Sigmoid colon (tissue), 7 donors: ENCODE measurements around the gene REELD1. TPM values are rescaled to one million over a fixed set of nuclear protein-coding genes. Genes with fewer than 3 reads are reported as not detected.

Experiments used
- DNase-seq: peaks from one replicate; pipeline ENCODE4 v3.0.0-alpha.2; 2019
- H3K27ac ChIP-seq, 4 donors: fragments of 200-600 bp; sonication (generic); one replicate each; pipeline ENCODE4 v1.5.1; 2016 to 2019; ENCODE audit warnings: mild to moderate bottlenecking in 1 of 4
- H3K27me3 ChIP-seq, 3 donors: fragments of 200-600 bp; sonication (generic); one replicate each; pipeline ENCODE4 v1.5.1; 2019; ENCODE audit warnings: mild to moderate bottlenecking in 1 of 3
- H3K36me3 ChIP-seq, 4 donors: fragments of 200-600 bp; sonication (generic); one replicate each; pipeline ENCODE4 v1.5.1; 2016 to 2019
- H3K4me1 ChIP-seq, 4 donors: fragments of 200-600 bp; sonication (generic); one replicate each; pipeline ENCODE4 v1.5.1; 2017 to 2019
- H3K4me3 ChIP-seq, 4 donors: fragments of 200-600 bp; sonication (generic); one replicate each; pipeline ENCODE4 v1.5.1; 2017 to 2019; ENCODE audit warnings: mild to moderate bottlenecking in 2 of 4, moderate library complexity in 1 of 4
- H3K9me3 ChIP-seq, 4 donors: fragments of 200-600 bp in 3 of 4; sonication (generic) in 3 of 4; one replicate each; pipeline versions ENCODE4 v1.5.1 to v1.6.1; 2013 to 2019
- CTCF ChIP-seq, 4 experiments: fragments of 450-650 bp in 3 of 4; fragments of 200-600 bp in 1 of 4; IDR thresholded peaks; one replicate each; pipeline ENCODE4 v1.5.1; 2016 to 2019; ENCODE audit warnings: antibody characterized with exemption in 4 of 4, mild to moderate bottlenecking in 3 of 4, moderate library complexity in 2 of 4
- EP300 ChIP-seq, 4 donors: sonication (generic); formaldehyde crosslinking; IDR thresholded peaks; one replicate each; pipeline ENCODE4 v1.6.1; 2017; ENCODE audit warnings: antibody characterized with exemption in 4 of 4
- POLR2A ChIP-seq, 2 donors: fragments of 450-650 bp; IDR thresholded peaks; one replicate each; pipeline ENCODE4 v1.6.1; 2016; ENCODE audit warnings: antibody characterized with exemption in 2 of 2, mild to moderate bottlenecking in 2 of 2, moderate library complexity in 2 of 2
- POLR2AphosphoS5 ChIP-seq, 4 donors: sonication (generic); formaldehyde crosslinking; IDR thresholded peaks; one replicate each; pipeline ENCODE4 v1.6.1; 2017; ENCODE audit warnings: antibody characterized with exemption in 4 of 4
- WGBS, 2 donors: extraction: QIAGEN DNeasy Blood & Tissue Kit; methylation state at CpG; one replicate each; pipeline ENCODE4 v1.1.7; 2013; 5-methylcytosine and 5-hydroxymethylcytosine counted together
- intact Hi-C: fragments of 100-400 bp; cut with DNase I; formaldehyde crosslinking; loops from one replicate; pipeline ENCODE4 v1.15.1; 2023
- polyA plus RNA-seq, 3 donors: library from polyadenylated mRNA; stranded (reverse); fragments of 200-250 nt; gene quantifications; one replicate each; pipeline ENCODE4 v1.2.3, GENCODE V29; 2013
- total RNA-seq, 4 donors: library from RNA; depleted of rRNA; stranded (reverse); fragments of >200 nt; gene quantifications; one replicate each; pipeline ENCODE4 v1.1.0, GENCODE V29; 2016
- donor health status: healthy with polysubstance abuse.
- donor health status: Bipolar disorder and iron deficiency.
- donor health status: healthy.

The REELD1 gene
- total and polyA plus RNA-seq, 7 donors = 0.13 to 0.36 TPM; not detected in 5

GRCh38 chr4:146269228-146269653, 54.9 kb downstream of the REELD1 start:
- no peak for DNase-seq
- TF ChIP-seq EP300 (IDR thresholded peaks at IDR 0.05) (no peak), POLR2A (IDR thresholded peaks at IDR 0.05) (no peak), POLR2AphosphoS5 (IDR thresholded peaks at IDR 0.05) (no peak), CTCF (IDR thresholded peaks at IDR 0.05) (no peak)
- 75 to 83% methylated on average over 2 of the region's 2 CpGs for WGBS, 2 donors
- Histone ChIP-seq H3K4me3 (no peak overlapping the region), H3K36me3 (no peaks in the 10 kb centered on the region), H3K27me3 (no peaks in the 10 kb centered on the region), H3K9me3 (no peaks in the 10 kb centered on the region), H3K27ac (no peak overlapping the region), H3K4me1 (no peaks in the 10 kb centered on the region)
- intact Hi-C loops = no loop called here

GRCh38 chr4:146271466-146271865, 57.1 kb downstream of the REELD1 start:
- H3K27me3 ChIP-seq = no peaks in the 10 kb centered on the region
- DNase-seq = no peak
- H3K9me3 ChIP-seq = no peaks in the 10 kb centered on the region
- H3K4me1 ChIP-seq = no peaks in the 10 kb centered on the region
- intact Hi-C loops = no loop called here
- 95 to 98% methylated on average over 3 of the region's 3 CpGs for WGBS, 2 donors
- no peaks in the 10 kb centered on the region for H3K36me3 ChIP-seq
- no peak overlapping the region for H3K27ac ChIP-seq
- no peak for TF ChIP-seq EP300 (IDR thresholded peaks at IDR 0.05)
- H3K4me3 ChIP-seq = no peak overlapping the region

GRCh38 chr4:146273204-146273901, 59.0 kb downstream of the REELD1 start:
- DNase-seq = no peak
- intact Hi-C loops = no loop called here
- no peaks in the 10 kb centered on the region for H3K36me3 ChIP-seq
- H3K4me1 ChIP-seq = no peaks in the 10 kb centered on the region
- no peak for TF ChIP-seq EP300 (IDR thresholded peaks at IDR 0.05)
- no peak for TF ChIP-seq POLR2A (IDR thresholded peaks at IDR 0.05)
- TF ChIP-seq CTCF (IDR thresholded peaks at IDR 0.05) = no peak
- TF ChIP-seq POLR2AphosphoS5 (IDR thresholded peaks at IDR 0.05) = no peak
- 86 to 95% methylated on average over 5 of the region's 5 CpGs for WGBS, 2 donors
- no peaks in the 10 kb centered on the region for H3K27me3 ChIP-seq
- no peak overlapping the region for H3K27ac ChIP-seq
- no peaks in the 10 kb centered on the region for H3K9me3 ChIP-seq
- H3K4me3 ChIP-seq = no peak overlapping the region

- intact Hi-C loops = no loop called here
- Histone ChIP-seq H3K4me3 (no peak overlapping the region), H3K36me3 (no peaks in the 10 kb centered on the region), H3K9me3 (no peaks in the 10 kb centered on the region), H3K27me3 (no peaks in the 10 kb centered on the region), H3K27ac (no peak overlapping the region), H3K4me1 (no peaks in the 10 kb centered on the region)
- 95 to 98% methylated on average over 1 of the region's 1 CpG for WGBS, 2 donors
- TF ChIP-seq EP300 (IDR thresholded peaks at IDR 0.05) (no peak), POLR2A (IDR thresholded peaks at IDR 0.05) (no peak), POLR2AphosphoS5 (IDR thresholded peaks at IDR 0.05) (no peak), CTCF (IDR thresholded peaks at IDR 0.05) (no peak)
- DNase-seq = no peak
These were observed 60.4 kb downstream of the REELD1 start for GRCh38 chr4:146274774-146275173.

GRCh38 chr4:146275370-146275769, 61.0 kb downstream of the REELD1 start:
- no peak for DNase-seq
- H3K27ac ChIP-seq = no peak overlapping the region
- no peaks in the 10 kb centered on the region for H3K36me3 ChIP-seq
- H3K27me3 ChIP-seq = no peaks in the 10 kb centered on the region
- TF ChIP-seq CTCF (IDR thresholded peaks at IDR 0.05) (no peak), POLR2AphosphoS5 (IDR thresholded peaks at IDR 0.05) (no peak), POLR2A (IDR thresholded peaks at IDR 0.05) (no peak), EP300 (IDR thresholded peaks at IDR 0.05) (no peak)
- intact Hi-C loops = no loop called here
- H3K4me3 ChIP-seq = no peak overlapping the region
- no peaks in the 10 kb centered on the region for H3K4me1 ChIP-seq
- no peaks in the 10 kb centered on the region for H3K9me3 ChIP-seq
